Mammary epithelial cell (primary cell): ENCODE data around the gene CHST9.

ENCODE experiments used
- CTCF ChIP-seq, 2 donors: IDR thresholded peaks in 1 of 2; conservative IDR thresholded peaks in 1 of 2; 2 replicates each; pipeline ENCODE4 v1.5.1; 2011 to 2012; ENCODE audit warnings: inconsistent platforms in 2 of 2, low read length in 2 of 2, mild to moderate bottlenecking in 2 of 2, control low read depth in 1 of 2, low read depth in 1 of 2; ENCODE audit not compliant: insufficient read depth in 1 of 2; ENCODE audit errors: extremely low read depth in 1 of 2
- EZH2 ChIP-seq: IDR thresholded peaks from 2 replicates; pipeline ENCODE4 v1.6.1; 2012; ENCODE audit warnings: low read length, inconsistent platforms, borderline replicate concordance

DNA sequence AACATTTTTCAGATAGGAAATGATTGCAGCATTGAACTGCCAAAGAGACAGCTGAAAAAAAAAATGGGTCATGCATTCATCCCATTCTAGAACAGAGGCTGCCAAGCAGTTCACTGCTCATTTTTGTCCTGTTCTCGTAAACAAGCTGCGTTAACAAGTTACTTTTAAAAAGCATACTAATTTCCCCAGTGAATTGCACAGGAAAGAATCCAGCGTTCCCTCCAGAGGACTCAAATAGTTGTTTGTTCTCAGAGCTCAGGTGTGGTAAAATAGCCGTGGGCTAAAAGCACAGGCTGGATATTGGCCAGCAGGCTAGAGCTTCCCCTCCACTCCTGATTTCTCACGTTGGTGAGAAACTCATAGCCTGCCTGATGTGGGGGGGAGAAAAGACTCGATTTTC is 243.5 kb downstream of the CHST9 start:
- TF ChIP-seq CTCF (conservative IDR thresholded peaks at IDR 0.05 in 1 of 2, IDR thresholded peaks at IDR 0.05 in 1 of 2; ENCODE audit: extremely low read depth in 1 of 2, insufficient read depth in 1 of 2, low read depth in 1 of 2, low read length in 2 of 2) (no peak), EZH2 (no peak)
